Measurements from ENCODE around the gene SYCE1L.
"Not testable (repeated sequence)": the region's sequence is repeated elsewhere in the genome, so short reads cannot be mapped to it uniquely, and the experiment has no call there.

SYCE1L gene

GRCh38 chr16:77165006-77165405 is 34.2 kb upstream of the SYCE1L start:
- Histone ChIP-seq H3K9me3 (ENCODE audit: control insufficient read depth, insufficient read depth, low read length) (0 out of 2 replicates have a peak, but pooled peaks cover 3% of the 10 kb centered on the region), H3K4me3 (ENCODE audit: low read length) (no peak overlapping the region), H3K36me3 (ENCODE audit: control insufficient read depth, low read length) (no peaks in the 10 kb centered on the region), H3K9me2 (replicated peaks; ENCODE audit: control insufficient read depth, low read length) (no peaks in the 10 kb centered on the region), H3F3A (ENCODE audit: control insufficient read depth, insufficient read depth) (no peaks in the 10 kb centered on the region), H3K27ac (ENCODE audit: low read depth, low read length) (no peak overlapping the region), H3K4me1 (ENCODE audit: control insufficient read depth, low read length) (peaks cover 10% of the 10 kb centered on the region), H3K79me2 (ENCODE audit: control insufficient read depth, low read length) (no peaks in the 10 kb centered on the region), H4K20me1 (ENCODE audit: control insufficient read depth, insufficient read depth, low read depth, low read length) (no peaks in the 10 kb centered on the region), H3K27me3 (ENCODE audit: control insufficient read depth, low read length) (no peaks in the 10 kb centered on the region), H3K4me2 (ENCODE audit: low read length) (no peak overlapping the region)
- TF ChIP-seq EZH2phosphoT487 (IDR thresholded peaks at IDR 0.05; ENCODE audit: borderline replicate concordance, low read length) (no peak), CTCF (IDR thresholded peaks at IDR 0.05; ENCODE audit: low read depth, low read length, poor library complexity, severe bottlenecking) (no peak)

GRCh38 chr16:77165536-77166236 is 33.5 kb upstream of the SYCE1L start:
- not testable (repeated sequence) for H3K27ac ChIP-seq (ENCODE audit: low read depth, low read length); H4K20me1 ChIP-seq (ENCODE audit: control insufficient read depth, insufficient read depth, low read depth, low read length); H3K9me3 ChIP-seq (ENCODE audit: control insufficient read depth, insufficient read depth, low read length); H3K79me2 ChIP-seq (ENCODE audit: control insufficient read depth, low read length); H3K36me3 ChIP-seq (ENCODE audit: control insufficient read depth, low read length); H3K27me3 ChIP-seq (ENCODE audit: control insufficient read depth, low read length); H3K4me3 ChIP-seq (ENCODE audit: low read length); H3K9me2 ChIP-seq (replicated peaks; ENCODE audit: control insufficient read depth, low read length); H3F3A ChIP-seq (ENCODE audit: control insufficient read depth, insufficient read depth); H3K4me2 ChIP-seq (ENCODE audit: low read length)
- peaks cover 17% of the 10 kb centered on the region for H3K4me1 ChIP-seq (ENCODE audit: control insufficient read depth, low read length)

GRCh38 chr16:77166726-77167125 is 32.5 kb upstream of the SYCE1L start:
- Histone ChIP-seq H3K9me2 (replicated peaks; ENCODE audit: control insufficient read depth, low read length) (no peaks in the 10 kb centered on the region), H4K20me1 (ENCODE audit: control insufficient read depth, insufficient read depth, low read depth, low read length) (no peaks in the 10 kb centered on the region), H3K4me1 (ENCODE audit: control insufficient read depth, low read length) (peaks cover 22% of the 10 kb centered on the region), H3F3A (ENCODE audit: control insufficient read depth, insufficient read depth) (no peaks in the 10 kb centered on the region), H3K4me3 (ENCODE audit: low read length) (no peak overlapping the region), H3K36me3 (ENCODE audit: control insufficient read depth, low read length) (no peaks in the 10 kb centered on the region), H3K9me3 (ENCODE audit: control insufficient read depth, insufficient read depth, low read length) (0 out of 2 replicates have a peak, but pooled peaks cover 3% of the 10 kb centered on the region), H3K79me2 (ENCODE audit: control insufficient read depth, low read length) (no peaks in the 10 kb centered on the region), H3K4me2 (ENCODE audit: low read length) (no peak overlapping the region), H3K27me3 (ENCODE audit: control insufficient read depth, low read length) (no peaks in the 10 kb centered on the region), H3K27ac (ENCODE audit: low read depth, low read length) (no peak overlapping the region)
- TF ChIP-seq CTCF (IDR thresholded peaks at IDR 0.05; ENCODE audit: low read depth, low read length, poor library complexity, severe bottlenecking) (no peak), EZH2phosphoT487 (IDR thresholded peaks at IDR 0.05; ENCODE audit: borderline replicate concordance, low read length) (no peak)

DNA sequence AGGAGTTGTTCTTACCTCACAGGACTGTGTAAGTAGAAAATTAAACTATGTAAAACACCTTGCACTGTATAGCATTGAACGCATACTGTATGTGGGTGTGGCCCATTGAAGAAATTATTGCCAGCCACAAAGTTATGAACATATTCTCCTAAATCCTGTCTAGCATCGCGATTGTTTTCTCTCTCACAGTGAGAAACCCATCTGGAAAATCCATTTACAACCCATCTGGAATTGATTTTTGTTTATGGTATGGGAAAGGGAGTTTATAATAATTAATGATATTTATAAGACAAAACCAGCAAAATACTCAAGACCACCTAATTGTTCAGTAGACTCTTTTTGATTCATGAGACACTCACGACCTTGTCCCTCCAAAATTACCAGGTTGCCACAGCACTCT is 30.3 kb upstream of the SYCE1L start:
- Histone ChIP-seq H3K4me1 (ENCODE audit: control insufficient read depth, low read length) (peaks cover 22% of the 10 kb centered on the region), H3K4me3 (ENCODE audit: low read length) (no peak overlapping the region), H3K9me2 (replicated peaks; ENCODE audit: control insufficient read depth, low read length) (no peaks in the 10 kb centered on the region), H3K4me2 (ENCODE audit: low read length) (no peak overlapping the region), H3K27me3 (ENCODE audit: control insufficient read depth, low read length) (no peaks in the 10 kb centered on the region), H3F3A (ENCODE audit: control insufficient read depth, insufficient read depth) (no peaks in the 10 kb centered on the region), H3K9me3 (ENCODE audit: control insufficient read depth, insufficient read depth, low read length) (0 out of 2 replicates have a peak, but pooled peaks cover 3% of the 10 kb centered on the region), H4K20me1 (ENCODE audit: control insufficient read depth, insufficient read depth, low read depth, low read length) (no peaks in the 10 kb centered on the region), H3K79me2 (ENCODE audit: control insufficient read depth, low read length) (no peaks in the 10 kb centered on the region), H3K27ac (ENCODE audit: low read depth, low read length) (no peak overlapping the region), H3K36me3 (ENCODE audit: control insufficient read depth, low read length) (no peaks in the 10 kb centered on the region)
- TF ChIP-seq CTCF (IDR thresholded peaks at IDR 0.05; ENCODE audit: low read depth, low read length, poor library complexity, severe bottlenecking) (no peak), EZH2phosphoT487 (IDR thresholded peaks at IDR 0.05; ENCODE audit: borderline replicate concordance, low read length) (no peak)
